IMR-90 (cell line): ENCODE results near the gene SLC19A1. TPM values are rescaled to one million over a fixed set of nuclear protein-coding genes. Genes with fewer than 3 reads are reported as not detected.

ENCODE experiments used
- ATAC-seq: fragments of 200-7000 bp; cut with Tn5 transposase; 2 replicates; pipeline ENCODE4 v1.9.1; 2020; ENCODE audit warnings: low read depth, mild to moderate bottlenecking, moderate library complexity
- BruUV-seq: library from RNA; stranded (reverse); fragments of 400-500 nt; replicated peaks from 2 replicates; lab custom pipeline; 2021; lab: Mats Ljungman, UMichigan
- CTCF ChIA-PET: fragments of 300-600 bp; formaldehyde crosslinking; extraction: SDS; loops from one replicate; lab custom pipeline; 2021; ENCODE audit warnings: antibody characterized with exemption; lab: Yijun Ruan, JAX
- POLR2A ChIA-PET: fragments of 300-600 bp; sonication (Branson Sonifier 250); formaldehyde crosslinking; loops from one replicate; lab custom pipeline; 2022; ENCODE audit warnings: antibody characterized with exemption; ENCODE audit not compliant: unreplicated experiment; lab: Charles Lee
- DNase-seq: peaks from one replicate; pipeline ENCODE4 v3.0.0; 2013
- H2AFZ ChIP-seq: replicated peaks from 2 replicates; pipeline ENCODE3; 2013; ENCODE audit warnings: low read length, mild to moderate bottlenecking; ENCODE audit not compliant: poor library complexity
- H2AK5ac ChIP-seq: 2 replicates; pipeline ENCODE4 v1.6.1; 2013; ENCODE audit warnings: low read depth, low read length, inconsistent platforms
- H2AK9ac ChIP-seq: replicated peaks from 2 replicates; pipeline ENCODE3; 2013; ENCODE audit warnings: mild to moderate bottlenecking, low read depth, low read length, moderate library complexity; ENCODE audit not compliant: poor library complexity
- H2BK120ac ChIP-seq: 2 replicates; pipeline ENCODE4 v1.6.1; 2013; ENCODE audit warnings: low read depth, low read length, inconsistent platforms
- H2BK15ac ChIP-seq: 3 replicates; pipeline ENCODE4 v1.6.1; 2013; ENCODE audit warnings: low read depth, low read length, inconsistent platforms
- H2BK20ac ChIP-seq: 2 replicates; pipeline ENCODE4 v1.6.1; 2013; ENCODE audit warnings: low read depth, mild to moderate bottlenecking, inconsistent platforms, low read length, moderate library complexity
- H2BK5ac ChIP-seq: 2 replicates; pipeline ENCODE4 v1.6.1; 2013; ENCODE audit warnings: mild to moderate bottlenecking, low read depth, low read length, inconsistent platforms; ENCODE audit not compliant: poor library complexity, severe bottlenecking
- H3K14ac ChIP-seq: replicated peaks from 2 replicates; pipeline ENCODE4 v1.6.1; 2013; ENCODE audit warnings: low read depth, low read length, inconsistent platforms
- H3K18ac ChIP-seq: 2 replicates; pipeline ENCODE4 v1.6.1; 2013; ENCODE audit warnings: low read depth, low read length, control low read depth
- H3K23ac ChIP-seq: 2 replicates; pipeline ENCODE4 v1.6.1; 2013; ENCODE audit warnings: low read depth, low read length, inconsistent platforms
- H3K27ac ChIP-seq: 2 replicates; pipeline ENCODE4 v1.5.1; 2013; ENCODE audit warnings: mild to moderate bottlenecking, control low read depth, low read length; ENCODE audit not compliant: insufficient read depth
- H3K27me3 ChIP-seq: 2 replicates; pipeline ENCODE4 v1.6.1; 2013; ENCODE audit warnings: low read length; ENCODE audit not compliant: control insufficient read depth, insufficient read depth
- H3K36me3 ChIP-seq: 2 replicates; pipeline ENCODE4 v1.6.1; 2013; ENCODE audit warnings: low read length, mixed read lengths; ENCODE audit not compliant: control insufficient read depth, insufficient read depth
- H3K4ac ChIP-seq: 2 replicates; pipeline ENCODE4 v1.6.1; 2013; ENCODE audit warnings: low read depth, low read length, inconsistent platforms
- H3K4me1 ChIP-seq: 2 replicates; pipeline ENCODE4 v1.6.1; 2013; ENCODE audit warnings: low read length, mixed read lengths; ENCODE audit not compliant: control insufficient read depth, insufficient read depth
- H3K4me2 ChIP-seq: 2 replicates; pipeline ENCODE4 v1.6.1; 2013; ENCODE audit warnings: low read depth, mild to moderate bottlenecking, control low read depth, low read length, moderate library complexity
- H3K4me3 ChIP-seq: 2 replicates; pipeline ENCODE4 v1.5.1; 2013; ENCODE audit warnings: low read depth, mild to moderate bottlenecking, control low read depth, low read length, moderate library complexity; ENCODE audit not compliant: insufficient read depth
- H3K56ac ChIP-seq: 2 replicates; pipeline ENCODE4 v1.6.1; 2013; ENCODE audit warnings: low read length, inconsistent platforms; ENCODE audit not compliant: insufficient read depth; ENCODE audit errors: extremely low read depth
- H3K79me1 ChIP-seq, 2 experiments: 2 replicates each; pipeline ENCODE4 v1.6.1; 2013; ENCODE audit warnings: low read length in 2 of 2, inconsistent platforms in 1 of 2, low read depth in 1 of 2
- H3K9ac ChIP-seq: 2 replicates; pipeline ENCODE4 v1.6.1; 2013; ENCODE audit warnings: low read depth, low read length, control low read depth
- H3K9me1 ChIP-seq: 2 replicates; pipeline ENCODE4 v1.6.1; 2013; ENCODE audit warnings: low read length, inconsistent platforms; ENCODE audit not compliant: insufficient read depth
- H3K9me3 ChIP-seq: 2 replicates; pipeline ENCODE4 v1.6.1; 2013; ENCODE audit warnings: low read length; ENCODE audit not compliant: control insufficient read depth, insufficient read depth
- H4K20me1 ChIP-seq: 2 replicates; pipeline ENCODE4 v1.6.1; 2013; ENCODE audit warnings: low read length, inconsistent platforms; ENCODE audit not compliant: insufficient read depth
- H4K5ac ChIP-seq: 2 replicates; pipeline ENCODE4 v1.6.1; 2013; ENCODE audit warnings: mild to moderate bottlenecking, low read depth, low read length, control low read depth
- H4K8ac ChIP-seq, 2 experiments: 2 replicates each; pipeline ENCODE4 v1.6.1; 2013; ENCODE audit warnings: low read depth in 2 of 2, low read length in 2 of 2, control low read depth in 1 of 2, inconsistent platforms in 1 of 2
- H4K91ac ChIP-seq: 2 replicates; pipeline ENCODE4 v1.6.1; 2013; ENCODE audit warnings: low read depth, low read length, inconsistent platforms; ENCODE audit not compliant: insufficient read depth
- BHLHE40 ChIP-seq: fragments of 150-350 bp; IDR thresholded peaks from 2 replicates; pipeline ENCODE4 v1.6.1; 2016; ENCODE audit warnings: mild to moderate bottlenecking, low read depth, low read length
- CEBPB ChIP-seq: IDR thresholded peaks from 2 replicates; pipeline ENCODE4 v1.6.1; 2012; ENCODE audit warnings: low read depth, low read length, improper control_type of control experiment
- CHD1 ChIP-seq: IDR thresholded peaks from 2 replicates; pipeline ENCODE4 v1.6.1; 2012; ENCODE audit warnings: low read depth, low read length, improper control_type of control experiment
- CTCF ChIP-seq: conservative IDR thresholded peaks from 2 replicates; pipeline ENCODE4 v1.5.1; 2012; ENCODE audit warnings: mild to moderate bottlenecking, low read depth, low read length, improper control_type of control experiment
- FOS ChIP-seq: fragments of 150-350 bp; IDR thresholded peaks from 2 replicates; pipeline ENCODE4 v1.6.1; 2016; ENCODE audit warnings: low read depth, low read length
- MAZ ChIP-seq: IDR thresholded peaks from 2 replicates; pipeline ENCODE4 v1.6.1; 2012; ENCODE audit warnings: low read depth, mild to moderate bottlenecking, low read length, improper control_type of control experiment, moderate library complexity, borderline replicate concordance
- POLR2A ChIP-seq: IDR thresholded peaks from 2 replicates; pipeline ENCODE4 v1.6.1; 2012; ENCODE audit warnings: mild to moderate bottlenecking, low read depth, low read length
- RCOR1 ChIP-seq: IDR thresholded peaks from 2 replicates; pipeline ENCODE4 v1.6.1; 2012; ENCODE audit warnings: mild to moderate bottlenecking, low read length, improper control_type of control experiment; ENCODE audit not compliant: insufficient replicate concordance
- RFX5 ChIP-seq: IDR thresholded peaks from 2 replicates; pipeline ENCODE4 v1.8.0; 2012; ENCODE audit warnings: low read depth, mild to moderate bottlenecking, low read length, moderate library complexity
- SMC3 ChIP-seq: fragments of 150-350 bp; IDR thresholded peaks from 2 replicates; pipeline ENCODE4 v1.6.1; 2016; ENCODE audit warnings: low read depth, mild to moderate bottlenecking, antibody characterized with exemption, low read length, moderate library complexity
- USF2 ChIP-seq: fragments of 150-350 bp; IDR thresholded peaks from 2 replicates; pipeline ENCODE4 v1.6.1; 2017; ENCODE audit warnings: mild to moderate bottlenecking, antibody characterized with exemption, low read length, low read depth
- WGBS, 2 experiments: methylation state at CpG; one replicate each; pipeline versions ENCODE4 v1.1.5 to v1.1.7; 2013; ENCODE audit warnings: missing lambda C conversion rate in 2 of 2; ENCODE audit not compliant: insufficient read length in 1 of 2; ENCODE audit errors: extremely low coverage in 2 of 2; 5-methylcytosine and 5-hydroxymethylcytosine counted together
- dilution Hi-C: fragments of 300-500 bp; cut with HindIII; formaldehyde crosslinking; loops from one replicate; pipeline ENCODE4 v1.14.3; 2018; ENCODE audit warnings: low sequenced_read_pairs; ENCODE audit not compliant: unreplicated experiment
- in situ Hi-C: fragments of 300-500 bp; cut with MboI; formaldehyde crosslinking; loops from 3 replicates; pipeline ENCODE4 v1.14.3; 2019; ENCODE audit warnings: low sequenced_read_pairs, inconsistent platforms, mixed read lengths
- intact Hi-C: fragments of 100-400 bp; cut with micrococcal nuclease; formaldehyde crosslinking; loops from 2 replicates; pipeline ENCODE4 v1.10.0; 2022
- polyA plus RNA-seq, 3 experiments: library from polyadenylated mRNA; depleted of rRNA; stranded (reverse); fragments of >200 nt; gene quantifications; 2 replicates each; pipeline ENCODE4 v1.2.3, GENCODE V29; 2012; ENCODE audit warnings: low replicate concordance in 1 of 3
- total RNA-seq: library from RNA; depleted of rRNA; stranded (reverse); fragments of >200 nt; gene quantifications from 2 replicates; pipeline ENCODE4 v1.2.3, GENCODE V29; 2012

The SLC19A1 gene
- total and polyA plus RNA-seq, 2 of the 4 experiments (the other 2 are of a cell fraction) = 2.2 to 16.2 TPM

GRCh38 chr21:45509566-45510465, 32.4 kb downstream of the SLC19A1 start:
- ATAC-seq = no peak
- no peak overlapping the region for H2BK5ac ChIP-seq

More at GRCh38 chr21:45509566-45510465, 32.4 kb downstream of the SLC19A1 start:
- Histone ChIP-seq H3K18ac (no peak overlapping the region), H3K23ac (no peak overlapping the region), H3K36me3 (peaks cover 60% of the 10 kb centered on the region), H3K4ac (no peak overlapping the region), H4K91ac (no peak overlapping the region), H3K9ac (no peak overlapping the region), H2AK9ac (no peak overlapping the region), H2BK15ac (no peak overlapping the region), H3K56ac (no peak overlapping the region), H3K14ac (no peak overlapping the region), H4K5ac (no peak overlapping the region), H3K27me3 (no peaks in the 10 kb centered on the region), H2AFZ (no peak overlapping the region), H3K9me3 (no peaks in the 10 kb centered on the region), H4K8ac (no peak overlapping the region), H4K20me1 (peaks cover 12% of the 10 kb centered on the region), H2BK20ac (no peak overlapping the region), H3K79me1 (no peaks in the 10 kb centered on the region), H3K4me3 (no peak overlapping the region), H3K4me1 (no peaks in the 10 kb centered on the region), H2AK5ac (no peak overlapping the region), H3K9me1 (peaks cover 7% of the 10 kb centered on the region; the same call in 1 of the 2 replicates), H2BK120ac (no peak overlapping the region), H3K27ac (no peak overlapping the region), H3K4me2 (no peak overlapping the region)
- BruUV-seq = no TSS peak
- CTCF ChIA-PET = interaction anchor here (0.7 kb wide), 1 partner anchor 342 kb away, joined by 3 read pairs; no protein-coding TSS in a partner anchor
- dilution Hi-C loops (no loop called here), in situ Hi-C loops (no loop called here), intact Hi-C loops (no loop called here)
- POLR2A ChIA-PET = no interaction called here
- DNase-seq = no peak
- TF ChIP-seq BHLHE40 (no peak), SMC3 (no peak), FOS (no peak), RCOR1 (no peak), CEBPB (no peak), RFX5 (no peak), USF2 (no peak), CHD1 (no peak), CTCF (no peak), MAZ (no peak), POLR2A (no peak)
- 94% methylated on average over 43 of the region's 61 CpGs; no CpG with 5 or more reads in 1 of the 2 experiments for WGBS, 2 experiments
